Neural cell (in vitro differentiated cells): Measurements from ENCODE around the gene TAF8. TPM values are rescaled to one million over a fixed set of nuclear protein-coding genes. Genes with fewer than 3 reads are reported as not detected.

Experiments
- H2AFZ ChIP-seq: fragments of 200-600, 300-800 bp; sonication (generic), shearing (Covaris generic); 2 replicates; pipeline ENCODE4 v1.6.0; 2014; ENCODE audit warnings: low read depth, mild to moderate bottlenecking, antibody characterized with exemption, low read length, moderate library complexity
- H3F3A ChIP-seq: fragments of 200-600 bp; shearing (Covaris generic); 2 replicates; pipeline ENCODE4 v1.6.1; 2016; ENCODE audit warnings: mild to moderate bottlenecking, moderate library complexity, mixed read lengths, antibody characterized with exemption, low read length; ENCODE audit not compliant: insufficient read depth, poor library complexity, severe bottlenecking
- H3K27ac ChIP-seq: fragments of 200-600, 300-800 bp; sonication (generic), shearing (Covaris generic); 2 replicates; pipeline ENCODE4 v1.5.1; 2014; ENCODE audit warnings: mild to moderate bottlenecking, low read length, moderate library complexity
- H3K27me3 ChIP-seq: fragments of 300-800, 200-600 bp; sonication (generic), shearing (Covaris generic); 2 replicates; pipeline ENCODE4 v1.6.0; 2014; ENCODE audit warnings: mild to moderate bottlenecking, low read depth, low read length, moderate library complexity; ENCODE audit not compliant: insufficient read depth
- H3K36me3 ChIP-seq: fragments of 300-800, 200-600 bp; sonication (generic), shearing (Covaris generic); 2 replicates; pipeline ENCODE4 v1.5.1; 2014; ENCODE audit warnings: mild to moderate bottlenecking, antibody characterized with exemption, low read length, moderate library complexity; ENCODE audit not compliant: insufficient read depth
- H3K4me2 ChIP-seq: fragments of 300-800, 200-600 bp; sonication (generic), shearing (Covaris generic); 2 replicates; pipeline ENCODE4 v1.6.0; 2014; ENCODE audit warnings: mild to moderate bottlenecking, low read length
- H3K4me3 ChIP-seq: fragments of 300-800, 200-600 bp; sonication (generic), shearing (Covaris generic); 2 replicates; pipeline ENCODE4 v1.5.1; 2014; ENCODE audit warnings: mild to moderate bottlenecking, low read length, moderate library complexity
- H3K79me2 ChIP-seq: fragments of 200-600 bp; shearing (Covaris generic); replicated peaks from 2 replicates; pipeline ENCODE4 v1.6.0; 2014; ENCODE audit warnings: mild to moderate bottlenecking, low read length, moderate library complexity; ENCODE audit not compliant: insufficient read depth
- H3K9ac ChIP-seq: fragments of 300-800, 200-600 bp; sonication (generic), shearing (Covaris generic); 2 replicates; pipeline ENCODE4 v1.6.1; 2016; ENCODE audit warnings: mild to moderate bottlenecking, low read length, mixed read lengths
- H3K9me2 ChIP-seq: fragments of 200-600 bp; shearing (Covaris generic); 2 replicates; pipeline ENCODE4 v1.6.1; 2016; ENCODE audit warnings: mild to moderate bottlenecking, low read length, mixed read lengths; ENCODE audit not compliant: insufficient read depth
- H3K9me3 ChIP-seq: fragments of 200-600, 300-800 bp; sonication (generic), shearing (Covaris generic); 2 replicates; pipeline ENCODE4 v1.6.1; 2016; ENCODE audit warnings: mild to moderate bottlenecking, mixed run types, low read length, moderate library complexity, mixed read lengths
- H4K20me1 ChIP-seq: fragments of 200-600 bp; shearing (Covaris generic); 2 replicates; pipeline ENCODE4 v1.6.1; 2016; ENCODE audit warnings: mild to moderate bottlenecking, mixed run types; ENCODE audit not compliant: insufficient read depth
- EP300 ChIP-seq: fragments of 450-650 bp; conservative IDR thresholded peaks from 2 replicates; pipeline ENCODE4 v1.6.1; 2014; ENCODE audit warnings: antibody characterized with exemption, mild to moderate bottlenecking, moderate library complexity; ENCODE audit not compliant: poor library complexity, severe bottlenecking
- EZH2 ChIP-seq: fragments of 200-600, 300-800 bp; shearing (Covaris generic), sonication (generic); IDR thresholded peaks from 2 replicates; pipeline ENCODE4 v1.6.1; 2014; ENCODE audit warnings: antibody characterized with exemption, low read length, borderline replicate concordance, mild to moderate bottlenecking; ENCODE audit not compliant: insufficient read depth, poor library complexity, severe bottlenecking
- MXI1 ChIP-seq: fragments of 450-650 bp; conservative IDR thresholded peaks from 2 replicates; pipeline ENCODE4 v1.6.1; 2014; ENCODE audit warnings: antibody characterized with exemption, mild to moderate bottlenecking; ENCODE audit not compliant: poor library complexity, severe bottlenecking
- POLR2AphosphoS5 ChIP-seq: IDR thresholded peaks from 2 replicates; pipeline ENCODE4 v1.6.1; 2012
- RAD21 ChIP-seq: fragments of 450-650 bp; conservative IDR thresholded peaks from 2 replicates; pipeline ENCODE4 v1.6.1; 2014; ENCODE audit warnings: antibody characterized with exemption, mild to moderate bottlenecking, moderate library complexity
- REST ChIP-seq: IDR thresholded peaks from 2 replicates; pipeline ENCODE4 v1.6.1; 2012; ENCODE audit warnings: borderline replicate concordance
- SMC3 ChIP-seq: fragments of 450-650 bp; conservative IDR thresholded peaks from 2 replicates; pipeline ENCODE4 v1.6.1; 2014; ENCODE audit warnings: antibody characterized with exemption, mild to moderate bottlenecking, moderate library complexity; ENCODE audit not compliant: poor library complexity
- TAF1 ChIP-seq: IDR thresholded peaks from 2 replicates; pipeline ENCODE4 v1.6.1; 2012; ENCODE audit warnings: low read depth
- polyA plus RNA-seq: library from polyadenylated mRNA; depleted of rRNA; stranded (reverse); fragments of >200 nt; gene quantifications from 2 replicates; pipeline ENCODE4 v1.2.3, GENCODE V29; 2014
- TF ChIP-seq, protein P1 (sequence below): fragments of 450-650 bp; IDR thresholded peaks from 2 replicates; pipeline ENCODE4 v1.5.1; 2014; ENCODE audit warnings: antibody characterized with exemption, mild to moderate bottlenecking, moderate library complexity; ENCODE audit not compliant: poor library complexity, severe bottlenecking

The TAF8 gene
- polyA plus RNA-seq, 1 donor from 2014 or later, result 5.1 TPM

DNA sequence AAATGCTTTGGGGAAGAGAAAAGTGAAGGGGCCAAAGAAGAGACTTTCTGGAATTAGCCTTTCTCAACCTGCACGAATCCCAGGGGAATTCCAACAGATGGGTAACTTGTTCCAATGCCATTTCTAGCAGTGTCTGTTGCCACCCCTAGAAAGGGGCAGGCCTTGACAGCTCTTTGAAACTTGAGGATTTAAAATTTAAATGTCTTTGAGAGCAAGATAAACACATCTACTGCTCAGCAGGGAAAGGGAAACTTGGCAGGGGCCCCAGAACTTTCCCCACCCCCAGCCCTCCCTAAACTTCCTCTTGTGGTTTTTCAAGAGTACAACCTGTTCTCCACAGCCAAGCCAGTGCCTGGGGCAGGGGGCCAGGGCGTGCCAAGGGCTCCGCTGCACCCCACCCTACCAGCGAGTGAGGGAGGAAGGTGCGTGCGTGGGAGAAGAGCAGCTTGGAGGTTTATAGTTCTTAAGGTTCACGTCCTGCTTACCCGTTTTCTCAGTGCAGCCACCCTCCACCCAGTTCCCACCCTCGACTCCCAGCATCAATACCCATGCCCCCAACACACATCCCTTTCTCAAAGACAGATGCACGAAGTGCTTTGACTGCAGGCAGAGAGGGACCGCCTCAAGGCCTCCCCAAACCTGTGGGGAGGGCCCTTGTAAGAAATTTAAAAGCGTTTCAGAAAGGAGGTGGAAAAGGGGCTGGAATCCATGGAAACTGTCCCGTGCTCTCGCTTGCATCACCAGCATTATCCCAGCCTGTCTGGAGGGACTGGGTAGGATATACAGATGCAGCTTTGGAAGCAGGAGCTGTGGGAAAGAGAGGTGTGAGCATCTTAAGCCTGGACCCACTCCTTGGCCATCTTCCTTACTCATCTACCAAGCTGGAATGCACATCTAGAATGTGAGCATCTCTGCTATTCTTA, 4.5 kb upstream of the TAF8 start:
- no peak overlapping the region for H3K9ac ChIP-seq
- TF ChIP-seq EP300 (no peak), MXI1 (no peak), RAD21 (no peak), TAF1 (no peak), EZH2 (no peak), POLR2AphosphoS5 (no peak), SMC3 (no peak), REST (no peak)
- TF ChIP-seq, protein P1, sequence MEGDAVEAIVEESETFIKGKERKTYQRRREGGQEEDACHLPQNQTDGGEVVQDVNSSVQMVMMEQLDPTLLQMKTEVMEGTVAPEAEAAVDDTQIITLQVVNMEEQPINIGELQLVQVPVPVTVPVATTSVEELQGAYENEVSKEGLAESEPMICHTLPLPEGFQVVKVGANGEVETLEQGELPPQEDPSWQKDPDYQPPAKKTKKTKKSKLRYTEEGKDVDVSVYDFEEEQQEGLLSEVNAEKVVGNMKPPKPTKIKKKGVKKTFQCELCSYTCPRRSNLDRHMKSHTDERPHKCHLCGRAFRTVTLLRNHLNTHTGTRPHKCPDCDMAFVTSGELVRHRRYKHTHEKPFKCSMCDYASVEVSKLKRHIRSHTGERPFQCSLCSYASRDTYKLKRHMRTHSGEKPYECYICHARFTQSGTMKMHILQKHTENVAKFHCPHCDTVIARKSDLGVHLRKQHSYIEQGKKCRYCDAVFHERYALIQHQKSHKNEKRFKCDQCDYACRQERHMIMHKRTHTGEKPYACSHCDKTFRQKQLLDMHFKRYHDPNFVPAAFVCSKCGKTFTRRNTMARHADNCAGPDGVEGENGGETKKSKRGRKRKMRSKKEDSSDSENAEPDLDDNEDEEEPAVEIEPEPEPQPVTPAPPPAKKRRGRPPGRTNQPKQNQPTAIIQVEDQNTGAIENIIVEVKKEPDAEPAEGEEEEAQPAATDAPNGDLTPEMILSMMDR, result no peak
- no peaks in the 10 kb centered on the region for H4K20me1 ChIP-seq
- H3K27ac ChIP-seq, result no peak overlapping the region
- H3K27me3 ChIP-seq, result peaks cover 32% of the 10 kb centered on the region
- no peak overlapping the region for H2AFZ ChIP-seq
- no peaks in the 10 kb centered on the region for H3K9me3 ChIP-seq
- H3K4me2 ChIP-seq, result no peak overlapping the region
- no peaks in the 10 kb centered on the region for H3K79me2 ChIP-seq
- H3K9me2 ChIP-seq, result no peaks in the 10 kb centered on the region
- no peaks in the 10 kb centered on the region for H3F3A ChIP-seq
- H3K4me3 ChIP-seq, result no peak overlapping the region
- H3K36me3 ChIP-seq, result no peaks in the 10 kb centered on the region

GRCh38 chr6:42046464-42047212, 3.7 kb upstream of the TAF8 start:
- no peaks in the 10 kb centered on the region for H3F3A ChIP-seq
- no peak overlapping the region for H3K27ac ChIP-seq
- no peaks in the 10 kb centered on the region for H3K79me2 ChIP-seq
- H2AFZ ChIP-seq, result no peak overlapping the region
- H3K9me3 ChIP-seq, result no peaks in the 10 kb centered on the region
- no peaks in the 10 kb centered on the region for H3K9me2 ChIP-seq
- no peak overlapping the region for H3K4me3 ChIP-seq
- no peak overlapping the region for H3K4me2 ChIP-seq
- no peaks in the 10 kb centered on the region for H3K36me3 ChIP-seq
- peaks cover 32% of the 10 kb centered on the region for H3K27me3 ChIP-seq
- no peaks in the 10 kb centered on the region for H4K20me1 ChIP-seq
- H3K9ac ChIP-seq, result no peak overlapping the region
- TF ChIP-seq REST, result no peak
- no peak for TF ChIP-seq RAD21
- TF ChIP-seq, protein P1, result no peak
- no peak for TF ChIP-seq SMC3
- no peak for TF ChIP-seq MXI1
